Type B pancreatic cell (in vitro differentiated cells): ENCODE results near the gene KCTD2. TPM values are rescaled to one million over a fixed set of nuclear protein-coding genes. Genes with fewer than 3 reads are reported as not detected.

Experiments
- DNase-seq: peaks from one replicate; pipeline ENCODE4 v3.0.0; 2021; ENCODE audit warnings: mixed read lengths; ENCODE audit not compliant: unreplicated experiment; ENCODE audit errors: extremely low spot score
- H3K27ac Mint-ChIP-seq: 2 replicates; pipeline ENCODE4 v1.8.0; 2021; ENCODE audit warnings: mild to moderate bottlenecking, mixed read lengths
- H3K27me3 Mint-ChIP-seq: 2 replicates; pipeline ENCODE4 v1.8.0; 2021; ENCODE audit warnings: mixed read lengths
- H3K36me3 Mint-ChIP-seq: 2 replicates; pipeline ENCODE4 v1.8.0; 2021; ENCODE audit warnings: mixed read lengths
- H3K4me1 Mint-ChIP-seq: one replicate; pipeline ENCODE4 v1.8.0; 2021; ENCODE audit warnings: mixed read lengths; ENCODE audit not compliant: unreplicated experiment
- H3K4me3 Mint-ChIP-seq: 2 replicates; pipeline ENCODE4 v1.8.0; 2021; ENCODE audit warnings: mild to moderate bottlenecking, mixed read lengths
- H3K9me3 Mint-ChIP-seq: 2 replicates; pipeline ENCODE4 v1.8.0; 2021; ENCODE audit warnings: mixed read lengths
- total RNA-seq: library from RNA; stranded (reverse); gene quantifications from 2 replicates; pipeline ENCODE4 v1.2.1, GENCODE V29; 2021; ENCODE audit warnings: low replicate concordance
- TF ChIP-seq, protein P1 (sequence below): fragments of 200-600 bp; sonication (generic); conservative IDR thresholded peaks from 2 replicates; pipeline ENCODE4 v1.5.0; 2021; ENCODE audit warnings: antibody characterized with exemption, mild to moderate bottlenecking

The KCTD2 gene
- total RNA-seq, 1 donor from 2014 or later = 26.1 TPM

DNA sequence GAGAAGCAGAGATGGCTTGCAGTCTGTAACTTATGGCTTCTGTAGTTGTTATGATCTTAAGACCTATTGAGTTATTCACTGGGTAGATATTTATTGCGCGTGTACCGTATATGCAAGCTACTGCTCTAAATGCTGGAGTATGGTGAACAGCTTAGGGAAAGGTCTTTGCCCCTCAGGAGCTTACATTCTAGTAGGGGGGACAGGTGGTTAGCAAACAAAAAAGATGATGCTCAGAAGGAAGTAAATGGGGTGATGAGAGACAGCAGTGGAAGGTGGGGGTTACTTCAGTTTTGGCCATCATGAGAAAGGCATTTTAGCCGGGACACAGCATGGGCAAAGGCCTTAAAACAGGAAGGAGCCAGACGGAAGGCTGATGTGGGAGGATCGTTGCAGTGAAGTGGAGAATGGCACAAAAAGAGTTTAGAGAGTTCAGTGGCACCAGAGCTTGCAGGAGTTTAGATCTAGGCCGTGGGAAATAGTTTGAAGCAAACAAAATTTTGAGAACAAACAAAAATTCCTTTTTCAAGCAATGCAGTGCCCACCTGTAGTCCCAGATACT is 64.8 kb downstream of the KCTD2 start:
- Mint-ChIP-seq H3K9me3 (no peaks in the 10 kb centered on the region), H3K27ac (peak overlapping the region; percentile 22), H3K4me3 (peak overlapping the region; percentile 70), H3K27me3 (peaks cover 4% of the 10 kb centered on the region), H3K4me1 (peaks cover 29% of the 10 kb centered on the region), H3K36me3 (peaks cover 8% of the 10 kb centered on the region)
- TF ChIP-seq, protein P1, sequence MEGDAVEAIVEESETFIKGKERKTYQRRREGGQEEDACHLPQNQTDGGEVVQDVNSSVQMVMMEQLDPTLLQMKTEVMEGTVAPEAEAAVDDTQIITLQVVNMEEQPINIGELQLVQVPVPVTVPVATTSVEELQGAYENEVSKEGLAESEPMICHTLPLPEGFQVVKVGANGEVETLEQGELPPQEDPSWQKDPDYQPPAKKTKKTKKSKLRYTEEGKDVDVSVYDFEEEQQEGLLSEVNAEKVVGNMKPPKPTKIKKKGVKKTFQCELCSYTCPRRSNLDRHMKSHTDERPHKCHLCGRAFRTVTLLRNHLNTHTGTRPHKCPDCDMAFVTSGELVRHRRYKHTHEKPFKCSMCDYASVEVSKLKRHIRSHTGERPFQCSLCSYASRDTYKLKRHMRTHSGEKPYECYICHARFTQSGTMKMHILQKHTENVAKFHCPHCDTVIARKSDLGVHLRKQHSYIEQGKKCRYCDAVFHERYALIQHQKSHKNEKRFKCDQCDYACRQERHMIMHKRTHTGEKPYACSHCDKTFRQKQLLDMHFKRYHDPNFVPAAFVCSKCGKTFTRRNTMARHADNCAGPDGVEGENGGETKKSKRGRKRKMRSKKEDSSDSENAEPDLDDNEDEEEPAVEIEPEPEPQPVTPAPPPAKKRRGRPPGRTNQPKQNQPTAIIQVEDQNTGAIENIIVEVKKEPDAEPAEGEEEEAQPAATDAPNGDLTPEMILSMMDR = no peak
- no peak for DNase-seq

DNA sequence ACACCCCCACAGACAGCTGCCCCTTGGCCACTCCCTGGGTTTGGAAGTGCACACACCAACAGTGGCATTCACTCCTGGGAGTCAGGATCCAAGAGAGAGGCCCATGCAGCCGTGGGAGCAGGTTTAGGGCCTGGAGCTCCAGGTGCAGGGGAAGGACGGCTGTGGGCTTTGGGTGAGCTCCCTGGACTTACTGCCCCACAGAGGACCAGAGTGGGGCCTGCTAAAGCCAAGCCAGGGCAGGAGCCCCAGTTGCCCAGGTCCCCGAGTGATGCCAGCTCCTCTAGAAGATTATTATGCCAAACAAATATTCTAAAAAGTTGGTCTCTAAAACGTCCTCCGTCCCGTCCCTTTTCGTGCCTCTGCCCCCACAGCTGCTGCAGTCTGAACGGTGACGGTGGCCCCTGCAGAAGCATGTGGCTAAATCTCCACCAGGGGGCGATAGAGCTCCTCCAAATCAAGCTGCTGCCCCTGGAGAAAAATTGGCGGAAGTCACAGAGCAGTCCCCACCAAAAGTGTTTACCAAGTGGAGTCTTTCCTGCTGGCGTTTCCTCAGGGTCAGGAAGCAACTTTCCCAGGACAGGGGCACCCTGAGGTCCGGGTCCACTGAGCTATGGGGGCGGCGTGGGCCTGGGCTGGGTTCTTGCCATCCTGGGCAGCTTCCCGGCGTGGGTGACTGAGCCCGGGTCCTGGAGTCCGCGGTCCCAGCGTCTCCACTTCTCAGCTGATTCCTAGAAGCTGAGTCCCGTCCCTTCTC is 67.0 kb downstream of the KCTD2 start:
- peak overlapping the region; percentile 84 for H3K27ac Mint-ChIP-seq
- no peaks in the 10 kb centered on the region for H3K9me3 Mint-ChIP-seq
- peak overlapping the region; percentile 76 for H3K4me3 Mint-ChIP-seq
- H3K4me1 Mint-ChIP-seq = peaks cover 25% of the 10 kb centered on the region
- peaks cover under 1% of the 10 kb centered on the region for H3K27me3 Mint-ChIP-seq
- H3K36me3 Mint-ChIP-seq = peaks cover 11% of the 10 kb centered on the region
- peak; percentile 88 for DNase-seq
- TF ChIP-seq, protein P1 = peak; percentile 97

DNA sequence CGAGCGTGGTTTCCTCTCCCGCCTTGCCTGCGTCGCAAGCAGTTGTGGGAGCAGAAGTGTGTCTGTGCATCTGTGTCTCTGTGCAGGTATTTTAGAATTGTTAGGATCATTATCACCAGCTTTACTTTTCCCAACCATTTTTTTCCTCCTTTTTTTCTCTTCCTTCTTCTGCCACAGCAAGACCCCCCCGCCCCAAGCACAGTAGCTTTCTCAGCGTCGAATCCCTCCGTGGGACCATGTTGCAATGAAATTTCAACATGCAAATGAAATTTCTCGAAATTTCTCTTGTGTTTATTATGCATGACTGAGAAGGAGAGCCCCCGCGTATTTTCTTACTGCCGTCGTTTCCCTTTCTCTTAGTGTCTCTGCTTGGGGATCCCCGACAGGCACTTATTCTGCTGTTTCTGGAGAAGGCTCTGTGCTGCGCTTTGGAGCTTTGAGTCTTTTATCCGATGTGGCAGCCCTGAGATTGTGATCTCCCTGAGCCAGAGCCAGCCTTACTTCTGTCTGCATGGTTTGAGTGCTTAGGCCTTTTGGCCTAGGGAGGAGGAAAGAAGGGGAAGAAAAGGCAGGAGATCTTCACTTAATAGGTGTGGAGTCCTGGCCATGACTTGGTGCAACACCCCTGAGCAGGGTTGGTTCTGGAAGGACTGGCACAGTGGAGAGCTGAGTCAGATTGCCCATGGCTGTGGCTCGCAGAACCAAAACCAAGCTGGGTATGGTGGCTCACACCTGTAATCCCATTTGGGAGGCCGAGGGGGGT is 67.7 kb downstream of the KCTD2 start:
- TF ChIP-seq, protein P1 = no peak
- peak overlapping the region; percentile 21 for H3K4me3 Mint-ChIP-seq
- H3K4me1 Mint-ChIP-seq = peaks cover 25% of the 10 kb centered on the region
- no peak overlapping the region for H3K27ac Mint-ChIP-seq
- H3K36me3 Mint-ChIP-seq = peaks cover 11% of the 10 kb centered on the region
- no peak for DNase-seq
- no peaks in the 10 kb centered on the region for H3K9me3 Mint-ChIP-seq
- no peaks in the 10 kb centered on the region for H3K27me3 Mint-ChIP-seq

Other genes with a start within 250 kb of the KCTD2 start
- gene GRIN2C, start 187.3 kb upstream of the KCTD2 start, total RNA-seq = 0.36 and 0.72 TPM in 2 replicates
- 28.1 and 44.4 TPM in 2 replicates for gene FDXR, start 174.2 kb upstream of the KCTD2 start, total RNA-seq
- 0.82 and 2.7 TPM in 2 replicates for gene FADS6, start 153.6 kb upstream of the KCTD2 start, total RNA-seq
- gene USH1G, start 124.0 kb upstream of the KCTD2 start, total RNA-seq = 0.56 and 1.4 TPM in 2 replicates
- gene OTOP2, start 123.0 kb upstream of the KCTD2 start, total RNA-seq = 0.12 TPM in 1 of 2 replicates, not detected in the other
- gene OTOP3, start 111.3 kb upstream of the KCTD2 start, total RNA-seq = 0.80 and 1.3 TPM in 2 replicates
- 36.6 and 106 TPM in 2 replicates for gene HID1, start 74.5 kb upstream of the KCTD2 start, total RNA-seq
- gene CDR2L, start 59.6 kb upstream of the KCTD2 start, total RNA-seq = 34.9 and 96.2 TPM in 2 replicates
- 27.9 and 28.5 TPM in 2 replicates for gene MRPL58, start 34.6 kb upstream of the KCTD2 start, total RNA-seq
- 239 and 287 TPM in 2 replicates for gene ATP5PD, start 256 bp upstream of the KCTD2 start, total RNA-seq
- 16.4 and 42.0 TPM in 2 replicates for gene SLC16A5, start 40.7 kb downstream of the KCTD2 start, total RNA-seq
- 14.0 and 19.7 TPM in 2 replicates for gene ARMC7, start 62.7 kb downstream of the KCTD2 start, total RNA-seq
- gene NT5C, start 84.5 kb downstream of the KCTD2 start, total RNA-seq = 33.6 and 40.7 TPM in 2 replicates
- 136 and 170 TPM in 2 replicates for gene JPT1, start 107.3 kb downstream of the KCTD2 start, total RNA-seq
- 465 and 602 TPM in 2 replicates for gene SUMO2, start 135.7 kb downstream of the KCTD2 start, total RNA-seq
- 63.3 and 84.1 TPM in 2 replicates for gene NUP85, start 158.5 kb downstream of the KCTD2 start, total RNA-seq
- 49.7 and 64.4 TPM in 2 replicates for gene GGA3, start 214.4 kb downstream of the KCTD2 start, total RNA-seq
- 67.0 and 70.9 TPM in 2 replicates for gene MRPS7, start 214.7 kb downstream of the KCTD2 start, total RNA-seq
- 11.9 and 16.6 TPM in 2 replicates for gene MIF4GD, start 224.0 kb downstream of the KCTD2 start, total RNA-seq
- gene SLC25A19, start 242.2 kb downstream of the KCTD2 start, total RNA-seq = 17.0 and 17.8 TPM in 2 replicates